Neural cell (in vitro differentiated cells): ENCODE results near the gene DMRTA1. TPM values are rescaled to one million over a fixed set of nuclear protein-coding genes. Genes with fewer than 3 reads are reported as not detected.

Experiments used
- H2AFZ ChIP-seq: fragments of 200-600, 300-800 bp; sonication (generic), shearing (Covaris generic); 2 replicates; pipeline ENCODE4 v1.6.0; 2014; ENCODE audit warnings: low read depth, mild to moderate bottlenecking, antibody characterized with exemption, low read length, moderate library complexity
- H3F3A ChIP-seq: fragments of 200-600 bp; shearing (Covaris generic); 2 replicates; pipeline ENCODE4 v1.6.1; 2016; ENCODE audit warnings: mild to moderate bottlenecking, moderate library complexity, mixed read lengths, antibody characterized with exemption, low read length; ENCODE audit not compliant: insufficient read depth, poor library complexity, severe bottlenecking
- H3K27ac ChIP-seq: fragments of 200-600, 300-800 bp; sonication (generic), shearing (Covaris generic); 2 replicates; pipeline ENCODE4 v1.5.1; 2014; ENCODE audit warnings: mild to moderate bottlenecking, low read length, moderate library complexity
- H3K27me3 ChIP-seq: fragments of 300-800, 200-600 bp; sonication (generic), shearing (Covaris generic); 2 replicates; pipeline ENCODE4 v1.6.0; 2014; ENCODE audit warnings: mild to moderate bottlenecking, low read depth, low read length, moderate library complexity; ENCODE audit not compliant: insufficient read depth
- H3K36me3 ChIP-seq: fragments of 300-800, 200-600 bp; sonication (generic), shearing (Covaris generic); 2 replicates; pipeline ENCODE4 v1.5.1; 2014; ENCODE audit warnings: mild to moderate bottlenecking, antibody characterized with exemption, low read length, moderate library complexity; ENCODE audit not compliant: insufficient read depth
- H3K4me2 ChIP-seq: fragments of 300-800, 200-600 bp; sonication (generic), shearing (Covaris generic); 2 replicates; pipeline ENCODE4 v1.6.0; 2014; ENCODE audit warnings: mild to moderate bottlenecking, low read length
- H3K4me3 ChIP-seq: fragments of 300-800, 200-600 bp; sonication (generic), shearing (Covaris generic); 2 replicates; pipeline ENCODE4 v1.5.1; 2014; ENCODE audit warnings: mild to moderate bottlenecking, low read length, moderate library complexity
- H3K79me2 ChIP-seq: fragments of 200-600 bp; shearing (Covaris generic); replicated peaks from 2 replicates; pipeline ENCODE4 v1.6.0; 2014; ENCODE audit warnings: mild to moderate bottlenecking, low read length, moderate library complexity; ENCODE audit not compliant: insufficient read depth
- H3K9ac ChIP-seq: fragments of 300-800, 200-600 bp; sonication (generic), shearing (Covaris generic); 2 replicates; pipeline ENCODE4 v1.6.1; 2016; ENCODE audit warnings: mild to moderate bottlenecking, low read length, mixed read lengths
- H3K9me2 ChIP-seq: fragments of 200-600 bp; shearing (Covaris generic); 2 replicates; pipeline ENCODE4 v1.6.1; 2016; ENCODE audit warnings: mild to moderate bottlenecking, low read length, mixed read lengths; ENCODE audit not compliant: insufficient read depth
- H3K9me3 ChIP-seq: fragments of 200-600, 300-800 bp; sonication (generic), shearing (Covaris generic); 2 replicates; pipeline ENCODE4 v1.6.1; 2016; ENCODE audit warnings: mild to moderate bottlenecking, mixed run types, low read length, moderate library complexity, mixed read lengths
- H4K20me1 ChIP-seq: fragments of 200-600 bp; shearing (Covaris generic); 2 replicates; pipeline ENCODE4 v1.6.1; 2016; ENCODE audit warnings: mild to moderate bottlenecking, mixed run types; ENCODE audit not compliant: insufficient read depth
- EP300 ChIP-seq: fragments of 450-650 bp; conservative IDR thresholded peaks from 2 replicates; pipeline ENCODE4 v1.6.1; 2014; ENCODE audit warnings: antibody characterized with exemption, mild to moderate bottlenecking, moderate library complexity; ENCODE audit not compliant: poor library complexity, severe bottlenecking
- EZH2 ChIP-seq: fragments of 200-600, 300-800 bp; shearing (Covaris generic), sonication (generic); IDR thresholded peaks from 2 replicates; pipeline ENCODE4 v1.6.1; 2014; ENCODE audit warnings: antibody characterized with exemption, low read length, borderline replicate concordance, mild to moderate bottlenecking; ENCODE audit not compliant: insufficient read depth, poor library complexity, severe bottlenecking
- MXI1 ChIP-seq: fragments of 450-650 bp; conservative IDR thresholded peaks from 2 replicates; pipeline ENCODE4 v1.6.1; 2014; ENCODE audit warnings: antibody characterized with exemption, mild to moderate bottlenecking; ENCODE audit not compliant: poor library complexity, severe bottlenecking
- POLR2AphosphoS5 ChIP-seq: IDR thresholded peaks from 2 replicates; pipeline ENCODE4 v1.6.1; 2012
- RAD21 ChIP-seq: fragments of 450-650 bp; conservative IDR thresholded peaks from 2 replicates; pipeline ENCODE4 v1.6.1; 2014; ENCODE audit warnings: antibody characterized with exemption, mild to moderate bottlenecking, moderate library complexity
- REST ChIP-seq: IDR thresholded peaks from 2 replicates; pipeline ENCODE4 v1.6.1; 2012; ENCODE audit warnings: borderline replicate concordance
- SMC3 ChIP-seq: fragments of 450-650 bp; conservative IDR thresholded peaks from 2 replicates; pipeline ENCODE4 v1.6.1; 2014; ENCODE audit warnings: antibody characterized with exemption, mild to moderate bottlenecking, moderate library complexity; ENCODE audit not compliant: poor library complexity
- TAF1 ChIP-seq: IDR thresholded peaks from 2 replicates; pipeline ENCODE4 v1.6.1; 2012; ENCODE audit warnings: low read depth
- polyA plus RNA-seq: library from polyadenylated mRNA; depleted of rRNA; stranded (reverse); fragments of >200 nt; gene quantifications from 2 replicates; pipeline ENCODE4 v1.2.3, GENCODE V29; 2014
- TF ChIP-seq, protein P1 (sequence below): fragments of 450-650 bp; IDR thresholded peaks from 2 replicates; pipeline ENCODE4 v1.5.1; 2014; ENCODE audit warnings: antibody characterized with exemption, mild to moderate bottlenecking, moderate library complexity; ENCODE audit not compliant: poor library complexity, severe bottlenecking

The DMRTA1 gene
- polyA plus RNA-seq, 1 donor from 2014 or later, result 0.64 TPM

DNA sequence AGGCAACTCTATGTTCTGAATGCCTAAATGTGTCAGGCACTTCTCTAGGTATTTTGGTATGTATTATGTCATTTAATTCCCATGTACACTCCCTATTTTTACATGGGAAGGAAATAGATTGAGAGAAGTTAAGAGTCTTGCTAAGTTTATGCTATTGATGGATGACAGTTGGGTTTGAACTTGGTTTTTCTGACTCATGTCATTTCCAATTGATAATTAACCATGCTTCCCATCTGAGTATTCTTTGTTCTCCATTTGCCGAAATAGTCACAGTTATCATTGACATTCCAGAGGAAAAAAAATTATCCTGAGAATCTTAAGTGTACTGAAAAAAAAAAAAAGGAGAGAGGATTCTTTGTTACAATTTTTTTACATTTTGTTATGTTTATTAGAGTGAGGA is 23.1 kb upstream of the DMRTA1 start:
- TF ChIP-seq EP300 (no peak), TAF1 (no peak), POLR2AphosphoS5 (no peak), MXI1 (no peak), EZH2 (no peak), REST (no peak), SMC3 (no peak), RAD21 (no peak)
- TF ChIP-seq, protein P1, sequence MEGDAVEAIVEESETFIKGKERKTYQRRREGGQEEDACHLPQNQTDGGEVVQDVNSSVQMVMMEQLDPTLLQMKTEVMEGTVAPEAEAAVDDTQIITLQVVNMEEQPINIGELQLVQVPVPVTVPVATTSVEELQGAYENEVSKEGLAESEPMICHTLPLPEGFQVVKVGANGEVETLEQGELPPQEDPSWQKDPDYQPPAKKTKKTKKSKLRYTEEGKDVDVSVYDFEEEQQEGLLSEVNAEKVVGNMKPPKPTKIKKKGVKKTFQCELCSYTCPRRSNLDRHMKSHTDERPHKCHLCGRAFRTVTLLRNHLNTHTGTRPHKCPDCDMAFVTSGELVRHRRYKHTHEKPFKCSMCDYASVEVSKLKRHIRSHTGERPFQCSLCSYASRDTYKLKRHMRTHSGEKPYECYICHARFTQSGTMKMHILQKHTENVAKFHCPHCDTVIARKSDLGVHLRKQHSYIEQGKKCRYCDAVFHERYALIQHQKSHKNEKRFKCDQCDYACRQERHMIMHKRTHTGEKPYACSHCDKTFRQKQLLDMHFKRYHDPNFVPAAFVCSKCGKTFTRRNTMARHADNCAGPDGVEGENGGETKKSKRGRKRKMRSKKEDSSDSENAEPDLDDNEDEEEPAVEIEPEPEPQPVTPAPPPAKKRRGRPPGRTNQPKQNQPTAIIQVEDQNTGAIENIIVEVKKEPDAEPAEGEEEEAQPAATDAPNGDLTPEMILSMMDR, result no peak
- Histone ChIP-seq H3F3A (no peaks in the 10 kb centered on the region), H3K27ac (no peak overlapping the region), H3K36me3 (no peaks in the 10 kb centered on the region), H3K79me2 (no peaks in the 10 kb centered on the region), H3K9me3 (no peaks in the 10 kb centered on the region), H3K4me3 (no peak overlapping the region), H3K27me3 (no peaks in the 10 kb centered on the region), H3K9ac (no peak overlapping the region), H3K4me2 (no peak overlapping the region), H4K20me1 (no peaks in the 10 kb centered on the region), H2AFZ (no peak overlapping the region), H3K9me2 (no peaks in the 10 kb centered on the region)

- no peaks in the 10 kb centered on the region for H3K27me3 ChIP-seq
- TF ChIP-seq SMC3, result no peak
- TF ChIP-seq TAF1, result no peak
- TF ChIP-seq REST, result no peak
- TF ChIP-seq EP300, result no peak
- TF ChIP-seq RAD21, result no peak
- TF ChIP-seq, protein P1, result no peak
- TF ChIP-seq EZH2, result no peak
- TF ChIP-seq MXI1, result no peak
- no peak for TF ChIP-seq POLR2AphosphoS5
- no peaks in the 10 kb centered on the region for H3K36me3 ChIP-seq
- no peaks in the 10 kb centered on the region for H3K9me2 ChIP-seq
- no peak overlapping the region for H3K27ac ChIP-seq
- H2AFZ ChIP-seq, result no peak overlapping the region
- H4K20me1 ChIP-seq, result no peaks in the 10 kb centered on the region
- no peaks in the 10 kb centered on the region for H3F3A ChIP-seq
- H3K4me3 ChIP-seq, result no peak overlapping the region
- H3K9me3 ChIP-seq, result no peaks in the 10 kb centered on the region
- H3K4me2 ChIP-seq, result no peak overlapping the region
- no peak overlapping the region for H3K9ac ChIP-seq
- no peaks in the 10 kb centered on the region for H3K79me2 ChIP-seq
These were observed 22.0 kb upstream of the DMRTA1 start for GRCh38 chr9:22424616-22425015.
